ENCODE measurements around the gene ZNF701. TPM values are rescaled to one million over a fixed set of nuclear protein-coding genes. Genes with fewer than 3 reads are reported as not detected.
A peak's percentile ranks its signal among the peaks of the same experiment; 100 is the strongest.
"Not testable (repeated sequence)": the region's sequence is repeated elsewhere in the genome, so short reads cannot be mapped to it uniquely, and the experiment has no call there.

The ZNF701 gene
- total and polyA plus RNA-seq, 7 donors, result 2.0 to 10.5 (median 6.4) TPM

GRCh38 chr19:52527956-52528351 lies 42.1 kb upstream of the ZNF701 start:
- Histone ChIP-seq H3K9me3 (no peaks in the 10 kb centered on the region), H3K4me1 (peaks cover 6% of the 10 kb centered on the region), H3K36me3 (ENCODE audit: insufficient read depth in 1 of 2, low read depth in 1 of 2) (no peaks in the 10 kb centered on the region), H3K27me3 (ENCODE audit: insufficient read depth in 3 of 3, low read length in 2 of 3) (no peaks in the 10 kb centered on the region), H3K4me3 (peak overlapping the region; percentile 84), H3K27ac (peak overlapping the region; percentile 92)
- no peak for TF ChIP-seq CTCF (IDR thresholded peaks at IDR 0.05)
- peak; percentile 16 to 49 (median 16) for ATAC-seq
- WGBS, 3 donors, result 0 to 1% (median 0%) methylated on average over 25 of the region's 25 CpGs
- intact Hi-C loops (cut with DNase I), result no loop called here
- DNase-seq, result peak in 1 of 2 donors; percentile 49

- no peak for TF ChIP-seq CTCF (IDR thresholded peaks at IDR 0.05)
Observed at GRCh38 chr19:52532480-52532879, 37.6 kb upstream of the ZNF701 start.

GRCh38 chr19:52533901-52534300 lies 36.2 kb upstream of the ZNF701 start:
- Histone ChIP-seq H3K27ac (peak overlapping the region; percentile 76), H3K27me3 (ENCODE audit: insufficient read depth in 3 of 3, low read length in 2 of 3) (no peaks in the 10 kb centered on the region), H3K4me3 (peak overlapping the region; percentile 28), H3K4me1 (peaks cover 12% of the 10 kb centered on the region), H3K36me3 (ENCODE audit: insufficient read depth in 1 of 2, low read depth in 1 of 2) (no peaks in the 10 kb centered on the region), H3K9me3 (no peaks in the 10 kb centered on the region)
- 25 to 40% (median 29%) methylated on average over 5 of the region's 5 CpGs for WGBS, 3 donors
- DNase-seq (peak; percentile 42 to 74), ATAC-seq (peak; percentile 82 to 88 (median 87))
- no peak for TF ChIP-seq CTCF (IDR thresholded peaks at IDR 0.05)
- intact Hi-C loops (cut with DNase I), result no loop called here

More at GRCh38 chr19:52532480-52532879, 37.6 kb upstream of the ZNF701 start:
- no peak overlapping the region for H3K27ac ChIP-seq
- intact Hi-C loops (cut with DNase I), result no loop called here
- H3K4me1 ChIP-seq, result peaks cover 18% of the 10 kb centered on the region
- DNase-seq (no peak), ATAC-seq (no peak)
- H3K9me3 ChIP-seq, result no peaks in the 10 kb centered on the region
- H3K4me3 ChIP-seq, result no peak overlapping the region
- WGBS, 3 donors, result 92 to 97% (median 95%) methylated on average over 2 of the region's 2 CpGs
- H3K27me3 ChIP-seq (ENCODE audit: insufficient read depth in 3 of 3, low read length in 2 of 3), result no peaks in the 10 kb centered on the region
- H3K36me3 ChIP-seq (ENCODE audit: insufficient read depth in 1 of 2, low read depth in 1 of 2), result no peaks in the 10 kb centered on the region

- peaks cover 12% of the 10 kb centered on the region for H3K4me1 ChIP-seq
- peak overlapping the region; percentile 62 for H3K4me3 ChIP-seq
- not testable (repeated sequence) for H3K36me3 ChIP-seq (ENCODE audit: insufficient read depth in 1 of 2, low read depth in 1 of 2); H3K27me3 ChIP-seq (ENCODE audit: insufficient read depth in 3 of 3, low read length in 2 of 3); H3K9me3 ChIP-seq
- H3K27ac ChIP-seq, result peak overlapping the region; percentile 70
- ATAC-seq (peak in 1 of 4 donors; percentile 15), DNase-seq (peak; percentile 27 to 58)
- WGBS, 3 donors, result 1 to 5% (median 4%) methylated on average over 14 to 15 of the region's 15 CpGs
- intact Hi-C loops (cut with DNase I), result loop anchor here in 1 of 2 donors (5.0 kb wide), 2 partner anchors 37 to 67 kb away; partner anchors contain the start of gene ZNF701
Observed at GRCh38 chr19:52535385-52535770, 34.7 kb upstream of the ZNF701 start.

GRCh38 chr19:52535771-52536447 lies 34.2 kb upstream of the ZNF701 start:
- peak; percentile 27 for TF ChIP-seq CTCF (IDR thresholded peaks at IDR 0.05)
- DNase-seq (peak; percentile 91 to 93), ATAC-seq (peak; percentile 90 to 93 (median 92))
- 1 to 5% (median 2%) methylated on average over 50 of the region's 50 CpGs for WGBS, 3 donors
- H3K27ac ChIP-seq, result peak overlapping the region; percentile 70
- peaks cover 12% of the 10 kb centered on the region for H3K4me1 ChIP-seq
- H3K27me3 ChIP-seq (ENCODE audit: insufficient read depth in 3 of 3, low read length in 2 of 3), result no peaks in the 10 kb centered on the region
- no peaks in the 10 kb centered on the region for H3K36me3 ChIP-seq (ENCODE audit: insufficient read depth in 1 of 2, low read depth in 1 of 2)
- peak overlapping the region; percentile 62 for H3K4me3 ChIP-seq
- intact Hi-C loops (cut with DNase I), result loop anchor here in 1 of 2 donors (5.0 kb wide), 2 partner anchors 36 to 66 kb away; partner anchors contain the start of gene ZNF701
- no peaks in the 10 kb centered on the region for H3K9me3 ChIP-seq
